HCT116 (cell line): ENCODE measurements around the gene SERPINC1. TPM values are rescaled to one million over a fixed set of nuclear protein-coding genes. Genes with fewer than 3 reads are reported as not detected.
A peak's percentile ranks its signal among the peaks of the same experiment; 100 is the strongest.
"Not testable (repeated sequence)": the region's sequence is repeated elsewhere in the genome, so short reads cannot be mapped to it uniquely, and the experiment has no call there.

Experiments
- ATAC-seq: fragments of 200-7000 bp; cut with Tn5 transposase; 2 replicates; pipeline ENCODE4 v1.9.1; 2020; ENCODE audit warnings: mild to moderate bottlenecking, moderate library complexity
- Bru-seq: library from RNA; stranded (reverse); fragments of 400-500 nt; gene quantifications from one replicate; lab custom pipeline; 2021; lab: Mats Ljungman, UMichigan
- BruChase-seq, 2 experiments: library from RNA; stranded (reverse); fragments of 400-500 nt; gene quantifications; one replicate each; lab custom pipeline; 2021; lab: Mats Ljungman, UMichigan
- BruUV-seq: library from RNA; stranded (reverse); fragments of 400-500 nt; replicated peaks from 2 replicates; lab custom pipeline; 2021; lab: Mats Ljungman, UMichigan
- CTCF ChIA-PET: fragments of 300-600 bp; sonication (Branson Sonifier 250); formaldehyde crosslinking; loops from one replicate; lab custom pipeline; 2021; ENCODE audit warnings: antibody characterized with exemption; lab: Charles Lee
- POLR2A ChIA-PET: fragments of 300-600, 350-600 bp; sonication (Branson Sonifier 250); formaldehyde crosslinking; loops from one replicate; lab custom pipeline; 2021; ENCODE audit warnings: antibody characterized with exemption; lab: Charles Lee
- RAD21 ChIA-PET, 2 experiments: fragments of 300-600 bp; sonication (Branson Sonifier 250); formaldehyde crosslinking; loops; one replicate each; lab custom pipeline; 2023; ENCODE audit warnings: low total read pairs in 2 of 2; ENCODE audit not compliant: uncharacterized antibody in 2 of 2, unreplicated experiment in 2 of 2, low non-redundant PET in 1 of 2; lab: Charles Lee
- DNase-seq: peaks from one replicate; pipeline ENCODE4 v3.0.0-alpha.2; 2010; ENCODE audit warnings: low read depth, low spot score
- H2AFZ ChIP-seq: fragments of 200-600 bp; shearing (Covaris generic), sonication (generic); 2 replicates; pipeline ENCODE4 v1.6.1; 2017; ENCODE audit warnings: low read depth, mixed run types, mixed read lengths, antibody characterized with exemption, low read length; ENCODE audit not compliant: poor library complexity, severe bottlenecking
- H3K27ac ChIP-seq: 2 replicates; pipeline ENCODE4 v1.5.1; 2012; ENCODE audit warnings: low read depth, low read length
- H3K27me3 ChIP-seq: fragments of 200-600 bp; sonication (generic); 2 replicates; pipeline ENCODE4 v1.6.1; 2016; ENCODE audit warnings: mixed run types, low read length, mixed read lengths; ENCODE audit not compliant: insufficient read depth
- H3K36me3 ChIP-seq, 2 experiments: fragments of 200-500 bp in 1 of 2; fragments of 200-600 bp in 1 of 2; sonication (Bioruptor generic) in 1 of 2; sonication (generic) in 1 of 2; 2 replicates each; pipeline versions ENCODE4 v1.5.1 to v1.6.1; 2014 to 2016; ENCODE audit warnings: low read length in 2 of 2, inconsistent platforms in 1 of 2, mixed read lengths in 1 of 2, mixed run types in 1 of 2; ENCODE audit not compliant: insufficient read depth in 2 of 2, control insufficient read depth in 1 of 2
- H3K4me1 ChIP-seq, 2 experiments: fragments of 200-600 bp in 1 of 2; sonication (generic) in 1 of 2; 2 replicates each; pipeline versions ENCODE4 v1.5.1 to v1.6.1; 2012 to 2017; ENCODE audit warnings: low read length in 2 of 2, inconsistent platforms in 1 of 2, mild to moderate bottlenecking in 1 of 2, mixed read lengths in 1 of 2, mixed run types in 1 of 2, moderate library complexity in 1 of 2; ENCODE audit not compliant: insufficient read depth in 2 of 2, control insufficient read depth in 1 of 2
- H3K4me2 ChIP-seq: fragments of 200-600 bp; sonication (generic); 2 replicates; pipeline ENCODE4 v1.6.1; 2017; ENCODE audit warnings: mixed run types, low read length, mixed read lengths
- H3K4me3 ChIP-seq, 2 experiments: fragments of 200-600 bp in 1 of 2; sonication (generic) in 1 of 2; replicated peaks in 1 of 2; 2 replicates each; pipeline ENCODE4 v1.5.1; 2011 to 2016; ENCODE audit warnings: low read length in 2 of 2, control low read depth in 1 of 2, low read depth in 1 of 2, mild to moderate bottlenecking in 1 of 2, mixed read lengths in 1 of 2, mixed run types in 1 of 2
- H3K79me2 ChIP-seq: fragments of 200-600 bp; sonication (generic); 2 replicates; pipeline ENCODE4 v1.6.1; 2017; ENCODE audit warnings: mild to moderate bottlenecking, mixed run types, low read length, moderate library complexity, mixed read lengths; ENCODE audit not compliant: insufficient read depth
- H3K9ac ChIP-seq: fragments of 200-600 bp; sonication (generic); 2 replicates; pipeline ENCODE4 v1.6.1; 2016; ENCODE audit warnings: low read length, mixed read lengths
- H3K9me2 ChIP-seq: fragments of 200-600 bp; sonication (generic), shearing (Covaris generic); 2 replicates; pipeline ENCODE4 v1.6.1; 2017; ENCODE audit warnings: mixed run types, mild to moderate bottlenecking, moderate library complexity; ENCODE audit not compliant: insufficient read depth
- H3K9me3 ChIP-seq, 2 experiments: fragments of 200-500 bp in 1 of 2; fragments of 200-600 bp in 1 of 2; sonication (Bioruptor generic) in 1 of 2; sonication (generic) in 1 of 2; 2 replicates each; pipeline ENCODE4 v1.6.1; 2014 to 2017; ENCODE audit warnings: low read length in 2 of 2, mixed read lengths in 2 of 2, inconsistent platforms in 1 of 2, low read depth in 1 of 2, mild to moderate bottlenecking in 1 of 2, mixed run types in 1 of 2, moderate library complexity in 1 of 2; ENCODE audit not compliant: control insufficient read depth in 1 of 2, insufficient read depth in 1 of 2
- H4K20me1 ChIP-seq: fragments of 200-600 bp; sonication (generic), shearing (Covaris generic); 2 replicates; pipeline ENCODE4 v1.6.1; 2017; ENCODE audit warnings: mixed run types, mild to moderate bottlenecking, moderate library complexity; ENCODE audit not compliant: insufficient read depth
- EGR1 ChIP-seq: IDR thresholded peaks from 2 replicates; pipeline ENCODE4 v1.6.1; 2012; ENCODE audit warnings: low read depth
- ELF1 ChIP-seq: IDR thresholded peaks from 2 replicates; pipeline ENCODE4 v1.6.1; 2012; ENCODE audit warnings: low read depth, borderline replicate concordance
- JUND ChIP-seq: IDR thresholded peaks from 2 replicates; pipeline ENCODE4 v1.6.1; 2012
- MAX ChIP-seq: IDR thresholded peaks from 2 replicates; pipeline ENCODE4 v1.6.1; 2012
- POLR2A ChIP-seq: IDR thresholded peaks from 2 replicates; pipeline ENCODE4 v1.7.0; 2011; ENCODE audit warnings: borderline replicate concordance; ENCODE audit not compliant: insufficient read depth, insufficient read length; ENCODE audit errors: extremely low read depth
- SIN3A ChIP-seq: IDR thresholded peaks from 2 replicates; pipeline ENCODE4 v1.6.1; 2012; ENCODE audit warnings: low read depth
- SP1 ChIP-seq: IDR thresholded peaks from 2 replicates; pipeline ENCODE4 v1.6.1; 2012; ENCODE audit warnings: low read depth
- SRF ChIP-seq: IDR thresholded peaks from 2 replicates; pipeline ENCODE4 v1.6.1; 2012; ENCODE audit warnings: low read depth
- TCF7L2 ChIP-seq: IDR thresholded peaks from 2 replicates; pipeline ENCODE4 v1.7.0; 2011; ENCODE audit warnings: borderline replicate concordance, inconsistent platforms; ENCODE audit not compliant: insufficient read depth, insufficient read length; ENCODE audit errors: extremely low read depth
- ZBTB33 ChIP-seq: IDR thresholded peaks from 2 replicates; pipeline ENCODE4 v1.6.1; 2011; ENCODE audit warnings: mild to moderate bottlenecking, low read length, moderate library complexity; ENCODE audit not compliant: insufficient replicate concordance; ENCODE audit errors: extremely low read depth
- ZFX ChIP-seq: fragments of 450-650 bp; IDR thresholded peaks from 2 replicates; pipeline ENCODE4 v1.6.1; 2017
- ZNF274 ChIP-seq: fragments of 200-500 bp; sonication (Bioruptor generic); IDR thresholded peaks from 2 replicates; pipeline ENCODE4 v1.6.1; 2014; ENCODE audit warnings: mild to moderate bottlenecking, low read depth, low read length, inconsistent platforms
- intact Hi-C: fragments of 100-400 bp; cut with micrococcal nuclease; formaldehyde crosslinking; loops from 2 replicates; pipeline ENCODE4 v1.10.0; 2022
- long read RNA-seq: library from polyadenylated mRNA; unstranded; transcript quantifications from one replicate; pipeline ENCODE4 v2.0.0, GENCODE V29; 2021; ENCODE audit not compliant: unreplicated experiment
- polyA plus RNA-seq: library from polyadenylated mRNA; unstranded; fragments of >200 nt; gene quantifications from 2 replicates; pipeline ENCODE4 v1.2.1, GENCODE V29; 2012; ENCODE audit warnings: missing spikeins
- total RNA-seq: library from RNA; stranded (reverse); gene quantifications from one replicate; pipeline ENCODE4 v1.2.1, GENCODE V29; 2021; ENCODE audit not compliant: unreplicated experiment
- TF ChIP-seq, protein P1 (sequence below): IDR thresholded peaks from 2 replicates; pipeline ENCODE4 v1.6.1; 2012; ENCODE audit warnings: low read depth

Gene SERPINC1
- total RNA-seq (0.61 TPM), Bru-seq, nascent RNA (percentile 25 among the genes with signal in this experiment), BruChase-seq, experiment 1, labeled RNA remaining after a 6-hour chase (percentile 36 among the genes with signal in this experiment), BruChase-seq, experiment 2, labeled RNA remaining after a 2-hour chase (percentile 35 among the genes with signal in this experiment)
- 0.05 TPM in 2 replicates for polyA plus RNA-seq
- long read RNA-seq, result 0 reads

- Histone ChIP-seq H3K4me1 (no peaks in the 10 kb centered on the region), H3K9me3 (no peaks in the 10 kb centered on the region), H3K79me2 (no peaks in the 10 kb centered on the region), H3K27ac (no peak within 1 kb of the TSS), H3K9me2 (no peaks in the 10 kb centered on the region), H3K4me3 (no peak within 1 kb of the TSS), H3K36me3 (no peaks in the 10 kb centered on the region), H3K4me2 (no peak within 1 kb of the TSS), H3K9ac (no peak within 1 kb of the TSS), H2AFZ (no peak within 1 kb of the TSS), H4K20me1 (no peaks in the 10 kb centered on the region), H3K27me3 (no peaks in the 10 kb centered on the region)
- BruUV-seq, result no TSS peak
- ATAC-seq, result no peak
- intact Hi-C loops, result no loop called here
- CTCF ChIA-PET, result no interaction called here
- POLR2A ChIA-PET, result no interaction called here
- DNase-seq, result no peak
- RAD21 ChIA-PET, result no interaction called here
- TF ChIP-seq SRF, result no peak
- TF ChIP-seq POLR2A, result no peak
- TF ChIP-seq ELF1, result no peak
- no peak for TF ChIP-seq EGR1
- no peak for TF ChIP-seq ZFX
- TF ChIP-seq TCF7L2, result no peak
- TF ChIP-seq, protein P1, sequence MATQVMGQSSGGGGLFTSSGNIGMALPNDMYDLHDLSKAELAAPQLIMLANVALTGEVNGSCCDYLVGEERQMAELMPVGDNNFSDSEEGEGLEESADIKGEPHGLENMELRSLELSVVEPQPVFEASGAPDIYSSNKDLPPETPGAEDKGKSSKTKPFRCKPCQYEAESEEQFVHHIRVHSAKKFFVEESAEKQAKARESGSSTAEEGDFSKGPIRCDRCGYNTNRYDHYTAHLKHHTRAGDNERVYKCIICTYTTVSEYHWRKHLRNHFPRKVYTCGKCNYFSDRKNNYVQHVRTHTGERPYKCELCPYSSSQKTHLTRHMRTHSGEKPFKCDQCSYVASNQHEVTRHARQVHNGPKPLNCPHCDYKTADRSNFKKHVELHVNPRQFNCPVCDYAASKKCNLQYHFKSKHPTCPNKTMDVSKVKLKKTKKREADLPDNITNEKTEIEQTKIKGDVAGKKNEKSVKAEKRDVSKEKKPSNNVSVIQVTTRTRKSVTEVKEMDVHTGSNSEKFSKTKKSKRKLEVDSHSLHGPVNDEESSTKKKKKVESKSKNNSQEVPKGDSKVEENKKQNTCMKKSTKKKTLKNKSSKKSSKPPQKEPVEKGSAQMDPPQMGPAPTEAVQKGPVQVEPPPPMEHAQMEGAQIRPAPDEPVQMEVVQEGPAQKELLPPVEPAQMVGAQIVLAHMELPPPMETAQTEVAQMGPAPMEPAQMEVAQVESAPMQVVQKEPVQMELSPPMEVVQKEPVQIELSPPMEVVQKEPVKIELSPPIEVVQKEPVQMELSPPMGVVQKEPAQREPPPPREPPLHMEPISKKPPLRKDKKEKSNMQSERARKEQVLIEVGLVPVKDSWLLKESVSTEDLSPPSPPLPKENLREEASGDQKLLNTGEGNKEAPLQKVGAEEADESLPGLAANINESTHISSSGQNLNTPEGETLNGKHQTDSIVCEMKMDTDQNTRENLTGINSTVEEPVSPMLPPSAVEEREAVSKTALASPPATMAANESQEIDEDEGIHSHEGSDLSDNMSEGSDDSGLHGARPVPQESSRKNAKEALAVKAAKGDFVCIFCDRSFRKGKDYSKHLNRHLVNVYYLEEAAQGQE, result no peak
- TF ChIP-seq ZNF274, result no peak
- no peak for TF ChIP-seq MAX
- no peak for TF ChIP-seq SIN3A
- TF ChIP-seq SP1, result no peak
- no peak for TF ChIP-seq ZBTB33
- TF ChIP-seq JUND, result no peak
Measured at GRCh38 chr1:173917149-173917548, at the start of gene SERPINC1. Gene SERPINC1, minus strand, starts transcription at chr1:173917327. Its CDS starts 68 bp downstream, at chr1:173917259.

DNA sequence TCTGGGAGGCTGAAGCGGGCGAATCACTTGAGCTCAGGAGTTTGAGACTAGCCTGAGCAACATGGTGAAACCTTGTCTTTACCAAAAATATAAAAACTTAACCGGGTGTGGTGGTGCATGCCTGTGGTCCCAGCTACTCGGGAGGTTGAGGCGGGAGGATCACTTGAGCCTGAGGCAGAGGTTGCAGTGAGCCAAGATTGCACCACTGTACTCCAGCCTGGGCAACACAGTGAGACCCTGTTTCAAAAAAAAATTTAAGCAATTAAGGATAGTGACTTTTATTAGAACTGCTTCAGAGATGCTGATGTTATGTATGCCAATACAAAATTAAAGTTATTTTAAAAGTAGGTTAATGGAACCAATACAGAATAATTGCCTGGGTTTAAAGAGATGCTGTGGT, 48.8 kb upstream of the SERPINC1 start:
- H4K20me1 ChIP-seq, ATAC-seq, H3K4me3 ChIP-seq, H3K4me1 ChIP-seq, CTCF ChIA-PET, DNase-seq, POLR2A ChIA-PET, intact Hi-C loops, H3K27ac ChIP-seq, RAD21 ChIA-PET, H3K4me2 ChIP-seq, H3K9me3 ChIP-seq, H3K9me2 ChIP-seq, H2AFZ ChIP-seq, H3K27me3 ChIP-seq, H3K79me2 ChIP-seq, BruUV-seq, H3K9ac ChIP-seq: not testable (repeated sequence)
- peaks cover 14 to 52% of the 10 kb centered on the region in 2 experiments for H3K36me3 ChIP-seq
